GM23338 (cell line): ENCODE results near the gene SBF2. TPM values are rescaled to one million over a fixed set of nuclear protein-coding genes. Genes with fewer than 3 reads are reported as not detected.

Experiments used
- ATAC-seq: fragments of 200-7000 bp; cut with Tn5 transposase; 3 replicates; pipeline ENCODE4 v1.9.1; 2020
- DNase-seq: peaks from one replicate; pipeline ENCODE4 v3.0.0-alpha.2; 2015; ENCODE audit warnings: low spot score
- H2AFZ ChIP-seq: fragments of 200-600 bp; sonication (generic); 2 replicates; pipeline ENCODE4 v1.8.0; 2016; ENCODE audit warnings: antibody characterized with exemption, mild to moderate bottlenecking, moderate library complexity
- H3F3A ChIP-seq: fragments of 200-600 bp; sonication (generic); replicated peaks from 2 replicates; pipeline ENCODE4 v1.8.0; 2017; ENCODE audit warnings: antibody characterized with exemption, mixed run types, low read depth
- H3K27ac ChIP-seq: fragments of 200-600 bp; sonication (generic); 2 replicates; pipeline ENCODE4 v1.6.1; 2016; ENCODE audit warnings: low read depth
- H3K27me3 ChIP-seq: fragments of 200-600 bp; sonication (generic); 2 replicates; pipeline ENCODE4 v1.8.0; 2016; ENCODE audit warnings: mild to moderate bottlenecking, mixed run types, moderate library complexity; ENCODE audit not compliant: insufficient read depth
- H3K36me3 ChIP-seq: fragments of 200-600 bp; sonication (generic); 2 replicates; pipeline ENCODE4 v1.8.0; 2016; ENCODE audit warnings: mild to moderate bottlenecking; ENCODE audit not compliant: insufficient read depth
- H3K4me1 ChIP-seq: fragments of 200-600 bp; sonication (generic); 2 replicates; pipeline ENCODE4 v1.8.0; 2016; ENCODE audit warnings: mild to moderate bottlenecking, moderate library complexity; ENCODE audit not compliant: insufficient read depth
- H3K4me2 ChIP-seq: fragments of 200-600 bp; sonication (generic); 2 replicates; pipeline ENCODE4 v1.7.1; 2017; ENCODE audit warnings: mixed run types
- H3K4me3 ChIP-seq: fragments of 200-600 bp; sonication (generic); 2 replicates; pipeline ENCODE4 v1.6.1; 2016; ENCODE audit warnings: mixed run types
- H3K79me2 ChIP-seq: fragments of 200-600 bp; sonication (generic); replicated peaks from 2 replicates; pipeline ENCODE4 v1.8.0; 2017; ENCODE audit warnings: mild to moderate bottlenecking; ENCODE audit not compliant: insufficient read depth
- H3K9me2 ChIP-seq: fragments of 200-600 bp; sonication (generic); 2 replicates; pipeline ENCODE4 v1.8.0; 2017; ENCODE audit not compliant: insufficient read depth
- H4K20me1 ChIP-seq: fragments of 200-600 bp; sonication (generic); replicated peaks from 2 replicates; pipeline ENCODE4 v1.8.0; 2017; ENCODE audit warnings: mild to moderate bottlenecking; ENCODE audit not compliant: insufficient read depth
- H3K27ac Mint-ChIP-seq: 2 replicates; pipeline ENCODE4 v1.8.0; 2020; ENCODE audit warnings: inconsistent platforms, mild to moderate bottlenecking, moderate library complexity, mixed read lengths
- H3K27me3 Mint-ChIP-seq: 3 replicates; pipeline ENCODE4 v1.8.0; 2022; ENCODE audit warnings: low read depth, mild to moderate bottlenecking, moderate library complexity, mixed read lengths, inconsistent platforms; ENCODE audit not compliant: insufficient read depth, poor library complexity
- H3K36me3 Mint-ChIP-seq: 3 replicates; pipeline ENCODE4 v1.8.0; 2021; ENCODE audit warnings: low read depth, mild to moderate bottlenecking, inconsistent platforms, moderate library complexity, mixed read lengths
- H3K4me1 Mint-ChIP-seq: 3 replicates; pipeline ENCODE4 v1.8.0; 2020; ENCODE audit warnings: mild to moderate bottlenecking, inconsistent platforms, mixed read lengths
- H3K4me3 Mint-ChIP-seq: 3 replicates; pipeline ENCODE4 v1.8.0; 2021; ENCODE audit warnings: moderate library complexity, mild to moderate bottlenecking, inconsistent platforms, mixed read lengths
- H3K9me3 Mint-ChIP-seq: 3 replicates; pipeline ENCODE4 v1.8.0; 2020; ENCODE audit warnings: moderate library complexity, mild to moderate bottlenecking, inconsistent platforms, mixed read lengths
- CREB1 ChIP-seq: fragments of 250-450 bp; sonication (Bioruptor Pico); IDR thresholded peaks from 2 replicates; pipeline ENCODE4 v1.5.0; 2020; ENCODE audit warnings: low read depth, mild to moderate bottlenecking, moderate library complexity
- ETS1 ChIP-seq: IDR thresholded peaks from 2 replicates; pipeline ENCODE4 v1.6.1; 2016; ENCODE audit warnings: antibody characterized with exemption
- EZH2 ChIP-seq: fragments of 200-600 bp; sonication (generic); IDR thresholded peaks from one replicate; pipeline ENCODE4 v1.8.0; 2017; ENCODE audit warnings: antibody characterized with exemption, mild to moderate bottlenecking, low read depth; ENCODE audit not compliant: unreplicated experiment
- EZH2phosphoT487 ChIP-seq: fragments of 200-600 bp; sonication (generic); IDR thresholded peaks from one replicate; pipeline ENCODE4 v1.8.1; 2018; ENCODE audit warnings: antibody characterized with exemption; ENCODE audit not compliant: unreplicated experiment
- JUNB ChIP-seq: IDR thresholded peaks from one replicate; pipeline ENCODE4 v1.6.1; 2016; ENCODE audit warnings: antibody characterized with exemption; ENCODE audit not compliant: unreplicated experiment
- NANOG ChIP-seq: IDR thresholded peaks from 2 replicates; pipeline ENCODE4 v1.6.1; 2016; ENCODE audit warnings: antibody characterized with exemption, borderline replicate concordance
- POLR2AphosphoS5 ChIP-seq: IDR thresholded peaks from 2 replicates; pipeline ENCODE4 v1.6.1; 2016; ENCODE audit warnings: antibody characterized with exemption, low read depth
- STAT1 ChIP-seq: IDR thresholded peaks from one replicate; pipeline ENCODE4 v1.6.1; 2016; ENCODE audit warnings: antibody characterized with exemption; ENCODE audit not compliant: unreplicated experiment
- ZNF114 ChIP-seq: fragments of 250-450 bp; sonication (Bioruptor Pico); IDR thresholded peaks from 2 replicates; pipeline ENCODE4 v1.5.0; 2020; ENCODE audit warnings: mild to moderate bottlenecking, moderate library complexity
- ZNF331 ChIP-seq: fragments of 250-450 bp; sonication (Bioruptor Pico); IDR thresholded peaks from 2 replicates; pipeline ENCODE4 v1.5.0; 2020; ENCODE audit warnings: low read depth, mild to moderate bottlenecking, moderate library complexity
- ZNF462 ChIP-seq: fragments of 250-450 bp; sonication (Bioruptor Pico); IDR thresholded peaks from 2 replicates; pipeline ENCODE4 v1.5.0; 2020; ENCODE audit warnings: mild to moderate bottlenecking, moderate library complexity
- polyA plus RNA-seq: library from polyadenylated mRNA; unstranded; fragments of >200 nt; fragmentation: Nextera tagmentation; extraction: Ambion mirVana; gene quantifications from 2 replicates; pipeline ENCODE4 v1.2.1, GENCODE V29; 2016
- total RNA-seq: library from RNA; depleted of rRNA; stranded (reverse); fragments of >200 nt; shearing (Covaris generic); gene quantifications from 2 replicates; pipeline ENCODE4 v1.2.3, GENCODE V29; 2014

SBF2 gene
- total and polyA plus RNA-seq, 2 experiments from 2014 or later = 25.6 to 53.5 TPM

GRCh38 chr11:10032935-10033334, 261.1 kb downstream of the SBF2 start (continued):
- TF ChIP-seq ZNF462 = no peak
- no peak for TF ChIP-seq CREB1
- TF ChIP-seq ZNF331 (CRISPR knock-in tag) = no peak
- TF ChIP-seq NANOG = no peak
- TF ChIP-seq JUNB = no peak
- no peak for TF ChIP-seq ETS1
- TF ChIP-seq EZH2 = no peak
- TF ChIP-seq STAT1 = no peak

- H3K36me3 Mint-ChIP-seq = no peaks in the 10 kb centered on the region; the same call in 2 of the 3 replicates
- no peaks in the 10 kb centered on the region for H3K79me2 ChIP-seq
- TF ChIP-seq ZNF114 (CRISPR knock-in tag) (no peak), POLR2AphosphoS5 (no peak), EZH2phosphoT487 (no peak), ZNF462 (no peak)
Observed at GRCh38 chr11:10030122-10030490, 263.9 kb downstream of the SBF2 start.

More at GRCh38 chr11:10030122-10030490, 263.9 kb downstream of the SBF2 start:
- ATAC-seq = no peak
- Histone ChIP-seq H4K20me1 (0 out of 2 replicates have a peak, but pooled peaks cover 3% of the 10 kb centered on the region), H3K27me3 (no peaks in the 10 kb centered on the region), H3K27ac (no peak overlapping the region), H2AFZ (no peak overlapping the region), H3K4me2 (no peak overlapping the region), H3K4me1 (peaks cover 13% of the 10 kb centered on the region; the same call in 1 of the 2 replicates), H3K4me3 (no peak overlapping the region), H3K9me2 (no peaks in the 10 kb centered on the region), H3F3A (no peaks in the 10 kb centered on the region), H3K36me3 (no peaks in the 10 kb centered on the region; the same call in 1 of the 2 replicates)
- H3K9me3 Mint-ChIP-seq = no peaks in the 10 kb centered on the region; the same call in 2 of the 3 replicates
- H3K4me3 Mint-ChIP-seq = no peak overlapping the region
- no peak overlapping the region for H3K27ac Mint-ChIP-seq
- H3K4me1 Mint-ChIP-seq = peaks cover 7% of the 10 kb centered on the region; the same call in 2 of the 3 replicates
- no peak for DNase-seq
- H3K27me3 Mint-ChIP-seq = peaks cover 2% of the 10 kb centered on the region
